Endothelial cell of umbilical vein (primary cell): Measurements from ENCODE around the gene FMN1. TPM values are rescaled to one million over a fixed set of nuclear protein-coding genes. Genes with fewer than 3 reads are reported as not detected.

Experiments
- BruUV-seq: library from RNA; stranded (reverse); fragments of 400-500 nt; replicated peaks from 2 replicates; lab custom pipeline; 2021; lab: Mats Ljungman, UMichigan
- CTCF ChIA-PET: fragments of 300-600, 350-600 bp; sonication (Branson Sonifier 250); formaldehyde crosslinking; loops from one replicate; lab custom pipeline; 2021; ENCODE audit warnings: antibody characterized with exemption, inconsistent platforms; lab: Charles Lee
- POLR2A ChIA-PET: fragments of 300-600, 350-600 bp; sonication (Branson Sonifier 250); formaldehyde crosslinking; loops from one replicate; lab custom pipeline; 2021; ENCODE audit warnings: antibody characterized with exemption, inconsistent platforms; lab: Charles Lee
- DNase-seq: peaks from one replicate; pipeline ENCODE4 v3.0.0-alpha.2; 2011; ENCODE audit warnings: low read depth, low spot score
- FAIRE-seq: peaks from 2 replicates; lab custom pipeline; 2011; peaks lifted over from hg19 to GRCh38; lab: Jason Lieb, UNC
- H2AFZ ChIP-seq: 2 replicates; pipeline ENCODE4 v1.6.0; 2012; ENCODE audit warnings: low read depth, low read length, control low read depth, inconsistent platforms
- H3K27ac ChIP-seq: 2 replicates; pipeline ENCODE4 v1.5.1; 2011; ENCODE audit warnings: low read depth, mild to moderate bottlenecking, control low read depth, low read length, moderate library complexity; ENCODE audit not compliant: insufficient read depth
- H3K27me3 ChIP-seq, 2 experiments: 2 replicates each; pipeline versions ENCODE4 v1.6.0 to v1.6.1; 2011; ENCODE audit warnings: low read length in 2 of 2, mixed read lengths in 1 of 2; ENCODE audit not compliant: control insufficient read depth in 2 of 2, insufficient read depth in 2 of 2
- H3K36me3 ChIP-seq, 2 experiments: 2 replicates in 1 of 2; 3 replicates in 1 of 2; pipeline ENCODE4 v1.5.1; 2011; ENCODE audit warnings: low read length in 2 of 2, mild to moderate bottlenecking in 1 of 2, moderate library complexity in 1 of 2; ENCODE audit not compliant: control insufficient read depth in 2 of 2, insufficient read depth in 2 of 2; ENCODE audit errors: extremely low read depth in 1 of 2
- H3K4me1 ChIP-seq: 3 replicates; pipeline ENCODE4 v1.5.1; 2011; ENCODE audit warnings: mild to moderate bottlenecking, low read length; ENCODE audit not compliant: control insufficient read depth, insufficient read depth; ENCODE audit errors: extremely low read depth
- H3K4me2 ChIP-seq: 2 replicates; pipeline ENCODE4 v1.6.1; 2011; ENCODE audit warnings: low read length, control low read depth, mixed read lengths; ENCODE audit not compliant: insufficient read depth
- H3K4me3 ChIP-seq, 3 experiments: fragments of 200-600 bp in 1 of 3; sonication (generic), shearing (Covaris generic) in 1 of 3; replicated peaks in 1 of 3; 2 replicates each; pipeline ENCODE4 v1.5.1; 2011 to 2016; ENCODE audit warnings: control low read depth in 3 of 3, low read length in 3 of 3, mild to moderate bottlenecking in 2 of 3, inconsistent platforms in 1 of 3, low read depth in 1 of 3, moderate library complexity in 1 of 3; ENCODE audit not compliant: insufficient read depth in 1 of 3
- H3K79me2 ChIP-seq: 2 replicates; pipeline ENCODE4 v1.6.0; 2012; ENCODE audit warnings: low read length, inconsistent platforms; ENCODE audit not compliant: control insufficient read depth, insufficient read depth
- H3K9ac ChIP-seq: replicated peaks from 2 replicates; pipeline ENCODE3; 2011; ENCODE audit warnings: low read length, control low read depth; ENCODE audit not compliant: insufficient read depth; ENCODE audit errors: extremely low read depth
- H3K9me1 ChIP-seq: replicated peaks from 3 replicates; pipeline ENCODE4 v1.6.0; 2011; ENCODE audit warnings: mild to moderate bottlenecking, low read length; ENCODE audit not compliant: control insufficient read depth, insufficient read depth; ENCODE audit errors: extremely low read depth
- H3K9me3 ChIP-seq: replicated peaks from 2 replicates; pipeline ENCODE4 v1.5.1; 2012; ENCODE audit warnings: low read length, inconsistent platforms; ENCODE audit not compliant: control insufficient read depth, insufficient read depth
- H4K20me1 ChIP-seq: replicated peaks from 2 replicates; pipeline ENCODE3; 2011; ENCODE audit warnings: mild to moderate bottlenecking, low read length; ENCODE audit not compliant: control insufficient read depth, insufficient read depth; ENCODE audit errors: extremely low read depth
- EZH2 ChIP-seq: IDR thresholded peaks from 2 replicates; pipeline ENCODE4 v1.6.1; 2012; ENCODE audit warnings: borderline replicate concordance, low read depth, mild to moderate bottlenecking, moderate library complexity, low read length, inconsistent platforms; ENCODE audit not compliant: severe bottlenecking
- FOS ChIP-seq: IDR thresholded peaks from 2 replicates; pipeline ENCODE4 v1.6.1; 2011; ENCODE audit warnings: mild to moderate bottlenecking, low read length, moderate library complexity, borderline replicate concordance; ENCODE audit not compliant: insufficient read depth
- GATA2 ChIP-seq: IDR thresholded peaks from 2 replicates; pipeline ENCODE4 v1.7.0; 2011; ENCODE audit warnings: low read depth, mild to moderate bottlenecking, moderate library complexity, mixed read lengths, low read length; ENCODE audit not compliant: insufficient read length, insufficient read depth
- JUN ChIP-seq: IDR thresholded peaks from 2 replicates; pipeline ENCODE4 v1.6.1; 2011; ENCODE audit warnings: borderline replicate concordance, low read depth; ENCODE audit not compliant: insufficient read length, insufficient read depth
- MYC ChIP-seq: IDR thresholded peaks from one replicate; pipeline ENCODE4 v1.6.1; 2011; ENCODE audit warnings: mild to moderate bottlenecking, low read depth, low read length
- POLR2A ChIP-seq: IDR thresholded peaks from 2 replicates; pipeline ENCODE4 v1.6.1; 2012; ENCODE audit warnings: low read depth, mild to moderate bottlenecking, control low read depth, low read length
- POLR2AphosphoS5 ChIP-seq: IDR thresholded peaks from 2 replicates; pipeline ENCODE4 v1.6.1; 2012; ENCODE audit warnings: low read depth, mild to moderate bottlenecking, control low read depth, low read length, moderate library complexity; ENCODE audit not compliant: insufficient read depth
- dilution Hi-C: fragments of 300-500 bp; cut with MboI; formaldehyde crosslinking; loops from one replicate; pipeline ENCODE4 v1.15.0; 2019; ENCODE audit warnings: low sequenced_read_pairs; ENCODE audit not compliant: extremely low pct_ligation_motif_present
- intact Hi-C: fragments of 100-400 bp; cut with micrococcal nuclease; formaldehyde crosslinking; loops from one replicate; pipeline ENCODE4 v1.10.0; 2022
- polyA plus RNA-seq, 4 experiments: library from polyadenylated mRNA; depleted of rRNA in 3 of 4; stranded (reverse) in 3 of 4; unstranded in 1 of 4; fragments of >200 nt; gene quantifications; 2 replicates each; pipeline versions ENCODE4 v1.2.1 to v1.2.3, GENCODE V29; 2011 to 2012; ENCODE audit warnings: missing spikeins in 1 of 4
- total RNA-seq: library from RNA; stranded (reverse); gene quantifications from 2 replicates; pipeline ENCODE4 v1.2.3, GENCODE V29; 2021
- TF ChIP-seq, protein P1 (sequence below): IDR thresholded peaks from 2 replicates; pipeline ENCODE4 v1.6.1; 2011; ENCODE audit not compliant: insufficient read depth, insufficient read length
- TF ChIP-seq, protein P2 (sequence below), 2 donors: IDR thresholded peaks; 1 replicate in 1 of 2; 2 replicates in 1 of 2; pipeline ENCODE4 v1.5.1; 2011; ENCODE audit warnings: low read length in 2 of 2, mild to moderate bottlenecking in 2 of 2, moderate library complexity in 2 of 2, control low read depth in 1 of 2, inconsistent platforms in 1 of 2, low read depth in 1 of 2; ENCODE audit not compliant: insufficient read depth in 1 of 2; ENCODE audit errors: extremely low read depth in 1 of 2

Gene FMN1
- total and polyA plus RNA-seq, 2 donors (not counting 3 experiments of a cell fraction or from before 2014, with no cell fraction given): 0.01 to 0.29 TPM

DNA sequence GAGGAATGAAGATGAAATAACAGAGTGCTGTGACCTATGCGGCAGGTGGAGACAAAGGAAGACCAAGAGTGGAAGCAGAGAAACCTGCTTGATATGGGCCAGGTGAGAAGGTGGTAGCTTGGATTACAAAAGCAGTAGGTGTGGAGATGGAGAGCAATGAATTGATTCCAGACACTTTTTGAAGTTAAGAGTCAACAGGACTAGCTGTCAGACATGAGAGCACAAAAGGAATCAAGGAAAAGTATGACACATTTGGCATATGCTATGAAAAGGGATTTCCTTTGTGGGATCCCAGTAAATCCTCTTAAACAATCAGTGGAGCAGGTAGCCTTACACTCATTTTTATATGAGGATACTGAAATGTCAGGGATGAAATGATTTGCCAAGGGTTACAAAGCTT lies 316.2 kb downstream of the FMN1 start:
- H2AFZ ChIP-seq: no peak overlapping the region
- peaks cover 15% of the 10 kb centered on the region for H3K4me1 ChIP-seq
- dilution Hi-C loops: no loop called here
- H3K27me3 ChIP-seq: no peaks in the 10 kb centered on the region
- H3K9ac ChIP-seq: no peak overlapping the region
- no peaks in the 10 kb centered on the region for H4K20me1 ChIP-seq
- no peaks in the 10 kb centered on the region for H3K79me2 ChIP-seq
- intact Hi-C loops: no loop called here
- H3K27ac ChIP-seq: no peak overlapping the region
- H3K9me3 ChIP-seq: no peaks in the 10 kb centered on the region
- H3K4me2 ChIP-seq: no peak overlapping the region
- no peak overlapping the region for H3K4me3 ChIP-seq
- POLR2A ChIA-PET: no interaction called here
- DNase-seq (peak; percentile 26), FAIRE-seq (peak; percentile 49)
- BruUV-seq: no TSS peak
- CTCF ChIA-PET: interaction anchor here (1.0 to 1.8 kb wide), 3 partner anchors 9 to 58 kb away, joined by 5 to 8 read pairs (median 8); no protein-coding TSS in a partner anchor
- no peaks in the 10 kb centered on the region for H3K36me3 ChIP-seq
- H3K9me1 ChIP-seq: no peaks in the 10 kb centered on the region
- TF ChIP-seq GATA2 (no peak), MYC (no peak), EZH2 (no peak), FOS (no peak), POLR2AphosphoS5 (no peak), JUN (no peak), POLR2A (no peak)
- TF ChIP-seq, protein P1, sequence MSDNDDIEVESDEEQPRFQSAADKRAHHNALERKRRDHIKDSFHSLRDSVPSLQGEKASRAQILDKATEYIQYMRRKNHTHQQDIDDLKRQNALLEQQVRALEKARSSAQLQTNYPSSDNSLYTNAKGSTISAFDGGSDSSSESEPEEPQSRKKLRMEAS: no peak
- TF ChIP-seq, protein P2, sequence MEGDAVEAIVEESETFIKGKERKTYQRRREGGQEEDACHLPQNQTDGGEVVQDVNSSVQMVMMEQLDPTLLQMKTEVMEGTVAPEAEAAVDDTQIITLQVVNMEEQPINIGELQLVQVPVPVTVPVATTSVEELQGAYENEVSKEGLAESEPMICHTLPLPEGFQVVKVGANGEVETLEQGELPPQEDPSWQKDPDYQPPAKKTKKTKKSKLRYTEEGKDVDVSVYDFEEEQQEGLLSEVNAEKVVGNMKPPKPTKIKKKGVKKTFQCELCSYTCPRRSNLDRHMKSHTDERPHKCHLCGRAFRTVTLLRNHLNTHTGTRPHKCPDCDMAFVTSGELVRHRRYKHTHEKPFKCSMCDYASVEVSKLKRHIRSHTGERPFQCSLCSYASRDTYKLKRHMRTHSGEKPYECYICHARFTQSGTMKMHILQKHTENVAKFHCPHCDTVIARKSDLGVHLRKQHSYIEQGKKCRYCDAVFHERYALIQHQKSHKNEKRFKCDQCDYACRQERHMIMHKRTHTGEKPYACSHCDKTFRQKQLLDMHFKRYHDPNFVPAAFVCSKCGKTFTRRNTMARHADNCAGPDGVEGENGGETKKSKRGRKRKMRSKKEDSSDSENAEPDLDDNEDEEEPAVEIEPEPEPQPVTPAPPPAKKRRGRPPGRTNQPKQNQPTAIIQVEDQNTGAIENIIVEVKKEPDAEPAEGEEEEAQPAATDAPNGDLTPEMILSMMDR (IDR thresholded peaks at IDR 0.05; ENCODE audit: extremely low read depth in 1 of 2, insufficient read depth in 1 of 2, low read depth in 1 of 2, low read length in 2 of 2): no peak
